HG02642 (cell line): Measurements from ENCODE around the gene GNAL.

ENCODE experiments used
- ATAC-seq: cut with Tn5 transposase; IDR thresholded peaks from one replicate; pipeline ENCODE4 v1.9.1; 2021; ENCODE audit warnings: mild to moderate bottlenecking; ENCODE audit not compliant: unreplicated experiment, poor library complexity

The GNAL gene

GRCh38 chr18:11800566-11801334, 111.7 kb downstream of the GNAL start:
- ATAC-seq: no peak

- no peak for ATAC-seq
Measured at GRCh38 chr18:11801573-11801972, 112.5 kb downstream of the GNAL start.

GRCh38 chr18:11802158-11802557, 113.1 kb downstream of the GNAL start:
- ATAC-seq: no peak

GRCh38 chr18:11802586-11802985, 113.5 kb downstream of the GNAL start:
- ATAC-seq: no peak

- no peak for ATAC-seq
Measured at GRCh38 chr18:11807233-11807632, 118.2 kb downstream of the GNAL start.

- no peak for ATAC-seq
Measured at GRCh38 chr18:11808001-11808855, 119.2 kb downstream of the GNAL start.

- ATAC-seq: no peak
Measured at GRCh38 chr18:11809895-11810294, 120.8 kb downstream of the GNAL start.

GRCh38 chr18:11810379-11810778, 121.3 kb downstream of the GNAL start:
- ATAC-seq: no peak

GRCh38 chr18:11811009-11811408, 121.9 kb downstream of the GNAL start:
- ATAC-seq: no peak

GRCh38 chr18:11817229-11817628, 128.2 kb downstream of the GNAL start:
- ATAC-seq: no peak

GRCh38 chr18:11818486-11819203, 129.6 kb downstream of the GNAL start:
- ATAC-seq: no peak

- ATAC-seq: no peak
Measured at GRCh38 chr18:11819938-11820337, 130.9 kb downstream of the GNAL start.

- ATAC-seq: no peak
Measured at GRCh38 chr18:11820697-11821096, 131.6 kb downstream of the GNAL start.

GRCh38 chr18:11821208-11821607, 132.1 kb downstream of the GNAL start:
- no peak for ATAC-seq

GRCh38 chr18:11821643-11822237, 132.7 kb downstream of the GNAL start:
- ATAC-seq: no peak

GRCh38 chr18:11823545-11823944, 134.5 kb downstream of the GNAL start:
- no peak for ATAC-seq

GRCh38 chr18:11826836-11827235, 137.8 kb downstream of the GNAL start:
- no peak for ATAC-seq

GRCh38 chr18:11828786-11829432, 139.8 kb downstream of the GNAL start:
- no peak for ATAC-seq

- no peak for ATAC-seq
Measured at GRCh38 chr18:11830585-11830984, 141.5 kb downstream of the GNAL start.

- ATAC-seq: no peak
Measured at GRCh38 chr18:11831921-11832320, 142.9 kb downstream of the GNAL start.
